ENCODE results near the gene LTBP3.

LTBP3 gene

GRCh38 chr11:65498727-65498976 is 59.5 kb downstream of the LTBP3 start:
- Histone ChIP-seq H3K9me2 (replicated peaks; ENCODE audit: low read depth, low read length) (no peaks in the 10 kb centered on the region), H3K79me2 (ENCODE audit: insufficient read depth, low read length) (peaks cover 78% of the 10 kb centered on the region), H3K4me1 (ENCODE audit: insufficient read depth, low read length, poor library complexity, severe bottlenecking) (peaks cover 37% of the 10 kb centered on the region), H3F3A (ENCODE audit: low read depth) (peaks cover 33% of the 10 kb centered on the region), H3K9ac (ENCODE audit: low read depth, low read length, poor library complexity, severe bottlenecking) (peak overlapping the region; percentile 100), H3K4me2 (ENCODE audit: low read depth, low read length, poor library complexity, severe bottlenecking) (peak overlapping the region; percentile 98), H3K27me3 (ENCODE audit: insufficient read depth, low read length, poor library complexity, severe bottlenecking) (peaks cover 49% of the 10 kb centered on the region), H3K4me3 (ENCODE audit: low read length, poor library complexity, severe bottlenecking) (peak overlapping the region; percentile 95), H4K20me1 (ENCODE audit: insufficient read depth, low read length, poor library complexity, severe bottlenecking) (peaks cover 45% of the 10 kb centered on the region), H3K36me3 (ENCODE audit: insufficient read depth, low read length) (peaks cover 35% of the 10 kb centered on the region), H2AFZ (ENCODE audit: low read length) (no peak overlapping the region), H3K9me3 (ENCODE audit: insufficient read depth, low read depth, low read length) (no peaks in the 10 kb centered on the region)
- no peak for TF ChIP-seq EZH2phosphoT487 (IDR thresholded peaks at IDR 0.05; ENCODE audit: borderline replicate concordance)

- H3K9me2 ChIP-seq (replicated peaks; ENCODE audit: low read depth, low read length), result no peaks in the 10 kb centered on the region
- peak overlapping the region; percentile 95 for H3K4me3 ChIP-seq (ENCODE audit: low read length, poor library complexity, severe bottlenecking)
- no peak for TF ChIP-seq EZH2phosphoT487 (IDR thresholded peaks at IDR 0.05; ENCODE audit: borderline replicate concordance)
- no peak for TF ChIP-seq CTCF (conservative IDR thresholded peaks at IDR 0.05; ENCODE audit: low read length)
- H2AFZ ChIP-seq (ENCODE audit: low read length), result no peak overlapping the region
- H3K4me1 ChIP-seq (ENCODE audit: insufficient read depth, low read length, poor library complexity, severe bottlenecking), result peaks cover 38% of the 10 kb centered on the region
- H3K79me2 ChIP-seq (ENCODE audit: insufficient read depth, low read length), result peaks cover 73% of the 10 kb centered on the region
- H3F3A ChIP-seq (ENCODE audit: low read depth), result peaks cover 28% of the 10 kb centered on the region
- peaks cover 47% of the 10 kb centered on the region for H3K27me3 ChIP-seq (ENCODE audit: insufficient read depth, low read length, poor library complexity, severe bottlenecking)
- peaks cover 40% of the 10 kb centered on the region for H4K20me1 ChIP-seq (ENCODE audit: insufficient read depth, low read length, poor library complexity, severe bottlenecking)
- H3K9ac ChIP-seq (ENCODE audit: low read depth, low read length, poor library complexity, severe bottlenecking), result peak overlapping the region; percentile 100
- H3K36me3 ChIP-seq (ENCODE audit: insufficient read depth, low read length), result peaks cover 31% of the 10 kb centered on the region
- no peaks in the 10 kb centered on the region for H3K9me3 ChIP-seq (ENCODE audit: insufficient read depth, low read depth, low read length)
- peak overlapping the region; percentile 98 for H3K4me2 ChIP-seq (ENCODE audit: low read depth, low read length, poor library complexity, severe bottlenecking)
Observed at GRCh38 chr11:65498042-65498726, 60.0 kb downstream of the LTBP3 start.

GRCh38 chr11:65497141-65498041 is 60.8 kb downstream of the LTBP3 start:
- Histone ChIP-seq H4K20me1 (ENCODE audit: insufficient read depth, low read length, poor library complexity, severe bottlenecking) (peaks cover 32% of the 10 kb centered on the region), H3K79me2 (ENCODE audit: insufficient read depth, low read length) (peaks cover 65% of the 10 kb centered on the region), H3K4me2 (ENCODE audit: low read depth, low read length, poor library complexity, severe bottlenecking) (peak overlapping the region; percentile 98), H3K4me3 (ENCODE audit: low read length, poor library complexity, severe bottlenecking) (peak overlapping the region; percentile 95), H3K9me3 (ENCODE audit: insufficient read depth, low read depth, low read length) (no peaks in the 10 kb centered on the region), H3K9ac (ENCODE audit: low read depth, low read length, poor library complexity, severe bottlenecking) (peak overlapping the region; percentile 100), H2AFZ (ENCODE audit: low read length) (no peak overlapping the region; the same call in 1 of the 2 replicates), H3K36me3 (ENCODE audit: insufficient read depth, low read length) (peaks cover 23% of the 10 kb centered on the region), H3K4me1 (ENCODE audit: insufficient read depth, low read length, poor library complexity, severe bottlenecking) (peaks cover 45% of the 10 kb centered on the region), H3K9me2 (replicated peaks; ENCODE audit: low read depth, low read length) (no peaks in the 10 kb centered on the region), H3F3A (ENCODE audit: low read depth) (peaks cover 20% of the 10 kb centered on the region), H3K27me3 (ENCODE audit: insufficient read depth, low read length, poor library complexity, severe bottlenecking) (peaks cover 39% of the 10 kb centered on the region)
- TF ChIP-seq CTCF (conservative IDR thresholded peaks at IDR 0.05; ENCODE audit: low read length) (no peak), EZH2phosphoT487 (IDR thresholded peaks at IDR 0.05; ENCODE audit: borderline replicate concordance) (no peak)
